Body of pancreas (tissue), 4 donors: ENCODE measurements around the gene TMEM135. TPM values are rescaled to one million over a fixed set of nuclear protein-coding genes. Genes with fewer than 3 reads are reported as not detected.

Experiments
- ATAC-seq: fragments of 150-250 bp; one replicate; pipeline ENCODE4 v1.9.1; 2016
- DNase-seq, 4 donors: peaks; one replicate each; pipeline ENCODE4 v3.0.0-alpha.2; 2019
- H3K27ac ChIP-seq, 4 donors: fragments of 200-600 bp; sonication (generic); 1 replicate in 3 of 4; 2 replicates in 1 of 4; pipeline versions ENCODE4 v1.5.1 to v1.6.1; 2016 to 2019; ENCODE audit warnings: mild to moderate bottlenecking in 1 of 4, mixed read lengths in 1 of 4, moderate library complexity in 1 of 4
- H3K27me3 ChIP-seq, 2 donors: fragments of 200-600 bp; sonication (generic); one replicate each; pipeline ENCODE4 v1.6.0; 2016; ENCODE audit warnings: mild to moderate bottlenecking in 1 of 2
- H3K36me3 ChIP-seq, 2 donors: fragments of 200-600 bp; sonication (generic); replicated peaks in 1 of 2; 2 replicates each; pipeline ENCODE4 v1.5.1; 2016; ENCODE audit warnings: low read depth in 2 of 2; ENCODE audit not compliant: insufficient read depth in 1 of 2
- H3K4me1 ChIP-seq: fragments of 200-600 bp; sonication (generic); one replicate; pipeline ENCODE4 v1.6.0; 2016
- H3K4me3 ChIP-seq, 2 donors: fragments of 200-600 bp; sonication (generic); 1 replicate in 1 of 2; 2 replicates in 1 of 2; pipeline ENCODE4 v1.5.1; 2016 to 2019
- H3K9me3 ChIP-seq, 3 donors: fragments of 200-600 bp; sonication (generic); 1 replicate in 2 of 3; 2 replicates in 1 of 3; pipeline ENCODE4 v1.5.1; 2016
- POLR2A ChIP-seq, 3 donors: fragments of 450-650 bp; IDR thresholded peaks; one replicate each; pipeline ENCODE4 v1.6.1; 2016; ENCODE audit warnings: antibody characterized with exemption in 3 of 3, mild to moderate bottlenecking in 2 of 3
- WGBS, 2 donors: methylation state at CpG; one replicate each; pipeline ENCODE4 v1.1.5; 2017; 5-methylcytosine and 5-hydroxymethylcytosine counted together
- intact Hi-C: fragments of 100-400 bp; cut with DNase I; formaldehyde crosslinking; loops from one replicate; pipeline ENCODE4 v1.15.1; 2023
- total RNA-seq, 2 donors: library from RNA; depleted of rRNA; stranded (reverse); fragments of >200 nt; gene quantifications; one replicate each; pipeline ENCODE4 v1.1.0, GENCODE V29; 2016
- TF ChIP-seq, protein P1 (sequence below), 7 experiments: fragments of 450-650 bp in 4 of 7; fragments of 200-600 bp in 3 of 7; sonication (generic) in 3 of 7; IDR thresholded peaks; one replicate each; pipeline ENCODE4 v1.5.1; 2016 to 2019; ENCODE audit warnings: antibody characterized with exemption in 7 of 7

Gene TMEM135
- total RNA-seq, 2 donors from 2014 or later = 11.2 to 20.1 TPM

GRCh38 chr11:87259736-87260135 is 222.0 kb downstream of the TMEM135 start:
- no peaks in the 10 kb centered on the region for H3K9me3 ChIP-seq

DNA sequence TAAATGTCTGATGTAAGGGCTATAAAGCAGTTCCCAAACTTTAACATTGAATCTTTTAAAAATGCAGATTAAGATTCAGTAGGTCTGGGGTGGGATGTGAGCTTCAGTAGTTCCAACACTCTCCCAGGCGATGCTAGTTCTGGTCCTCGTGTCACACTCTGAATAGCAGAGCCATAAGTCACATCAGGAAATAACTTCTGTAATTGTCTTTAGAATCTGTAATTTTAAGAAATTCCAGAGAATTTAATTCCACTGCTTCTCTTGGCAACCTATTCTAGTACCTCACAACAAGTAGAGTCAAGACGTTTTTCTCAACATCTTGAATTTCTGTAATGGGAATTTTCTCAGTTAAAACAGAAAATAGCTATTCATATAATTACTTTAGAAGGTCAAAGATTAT is 223.1 kb downstream of the TMEM135 start:
- H3K36me3 ChIP-seq = no peaks in the 10 kb centered on the region
- H3K4me1 ChIP-seq = no peaks in the 10 kb centered on the region
- intact Hi-C loops = no loop called here
- DNase-seq = no peak
- H3K4me3 ChIP-seq = no peak overlapping the region
- no peaks in the 10 kb centered on the region for H3K27me3 ChIP-seq
- 65% methylated on average over 3 of the region's 3 CpGs for WGBS, 2 donors
- TF ChIP-seq POLR2A (IDR thresholded peaks at IDR 0.05) = no peak
- TF ChIP-seq, protein P1, sequence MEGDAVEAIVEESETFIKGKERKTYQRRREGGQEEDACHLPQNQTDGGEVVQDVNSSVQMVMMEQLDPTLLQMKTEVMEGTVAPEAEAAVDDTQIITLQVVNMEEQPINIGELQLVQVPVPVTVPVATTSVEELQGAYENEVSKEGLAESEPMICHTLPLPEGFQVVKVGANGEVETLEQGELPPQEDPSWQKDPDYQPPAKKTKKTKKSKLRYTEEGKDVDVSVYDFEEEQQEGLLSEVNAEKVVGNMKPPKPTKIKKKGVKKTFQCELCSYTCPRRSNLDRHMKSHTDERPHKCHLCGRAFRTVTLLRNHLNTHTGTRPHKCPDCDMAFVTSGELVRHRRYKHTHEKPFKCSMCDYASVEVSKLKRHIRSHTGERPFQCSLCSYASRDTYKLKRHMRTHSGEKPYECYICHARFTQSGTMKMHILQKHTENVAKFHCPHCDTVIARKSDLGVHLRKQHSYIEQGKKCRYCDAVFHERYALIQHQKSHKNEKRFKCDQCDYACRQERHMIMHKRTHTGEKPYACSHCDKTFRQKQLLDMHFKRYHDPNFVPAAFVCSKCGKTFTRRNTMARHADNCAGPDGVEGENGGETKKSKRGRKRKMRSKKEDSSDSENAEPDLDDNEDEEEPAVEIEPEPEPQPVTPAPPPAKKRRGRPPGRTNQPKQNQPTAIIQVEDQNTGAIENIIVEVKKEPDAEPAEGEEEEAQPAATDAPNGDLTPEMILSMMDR (IDR thresholded peaks at IDR 0.05) = no peak
- H3K27ac ChIP-seq = no peak overlapping the region
- no peak for ATAC-seq
- H3K9me3 ChIP-seq = no peaks in the 10 kb centered on the region

More at GRCh38 chr11:87259736-87260135, 222.0 kb downstream of the TMEM135 start:
- TF ChIP-seq, protein P1 (IDR thresholded peaks at IDR 0.05) = no peak
- no peak for TF ChIP-seq POLR2A (IDR thresholded peaks at IDR 0.05)
- ATAC-seq = no peak
- intact Hi-C loops = no loop called here
- 46 to 83% methylated on average over 1 of the region's 1 CpG for WGBS, 2 donors
- DNase-seq = no peak
- Histone ChIP-seq H3K4me3 (no peak overlapping the region), H3K27me3 (no peaks in the 10 kb centered on the region), H3K36me3 (no peaks in the 10 kb centered on the region), H3K27ac (no peak overlapping the region), H3K4me1 (no peaks in the 10 kb centered on the region)

- no peak overlapping the region for H3K27ac ChIP-seq
- intact Hi-C loops = no loop called here
- no peaks in the 10 kb centered on the region for H3K9me3 ChIP-seq
- no peak overlapping the region for H3K4me3 ChIP-seq
- 26 to 67% methylated on average over 2 of the region's 2 CpGs for WGBS, 2 donors
- no peak for TF ChIP-seq POLR2A (IDR thresholded peaks at IDR 0.05)
- TF ChIP-seq, protein P1 (IDR thresholded peaks at IDR 0.05) = no peak
- ATAC-seq = no peak
- H3K27me3 ChIP-seq = peaks cover 0 to 4% of the 10 kb centered on the region in 2 donors
- H3K36me3 ChIP-seq = no peaks in the 10 kb centered on the region
- no peaks in the 10 kb centered on the region for H3K4me1 ChIP-seq
- DNase-seq = no peak
Observed at GRCh38 chr11:87263264-87263838, 225.6 kb downstream of the TMEM135 start.

DNA sequence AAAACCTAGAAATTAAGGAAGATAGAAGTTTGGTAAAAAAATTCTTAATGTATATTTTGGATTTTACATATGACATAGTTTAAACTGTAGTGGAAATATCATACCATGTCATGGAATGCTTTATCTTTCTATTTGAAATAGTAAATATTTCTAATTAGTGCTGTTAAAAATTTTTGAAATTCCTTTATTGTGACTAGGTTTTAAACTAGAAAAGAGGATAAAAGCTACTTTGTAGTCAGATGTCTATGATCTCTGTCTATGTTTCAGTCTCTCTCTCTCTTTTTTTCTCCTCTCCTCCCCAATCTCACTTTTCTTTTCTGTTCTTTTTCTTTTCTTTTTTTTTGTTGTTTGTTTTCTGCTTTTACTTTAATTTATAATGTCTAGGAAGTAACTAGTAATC is 226.2 kb downstream of the TMEM135 start:
- intact Hi-C loops = no loop called here
- DNase-seq (no peak), ATAC-seq (no peak)
- Histone ChIP-seq H3K4me3 (no peak overlapping the region), H3K27ac (no peak overlapping the region), H3K36me3 (no peaks in the 10 kb centered on the region), H3K4me1 (no peaks in the 10 kb centered on the region), H3K9me3 (no peaks in the 10 kb centered on the region), H3K27me3 (peaks cover 0 to 4% of the 10 kb centered on the region in 2 donors)
- no peak for TF ChIP-seq POLR2A (IDR thresholded peaks at IDR 0.05)
- TF ChIP-seq, protein P1 (IDR thresholded peaks at IDR 0.05) = no peak

DNA sequence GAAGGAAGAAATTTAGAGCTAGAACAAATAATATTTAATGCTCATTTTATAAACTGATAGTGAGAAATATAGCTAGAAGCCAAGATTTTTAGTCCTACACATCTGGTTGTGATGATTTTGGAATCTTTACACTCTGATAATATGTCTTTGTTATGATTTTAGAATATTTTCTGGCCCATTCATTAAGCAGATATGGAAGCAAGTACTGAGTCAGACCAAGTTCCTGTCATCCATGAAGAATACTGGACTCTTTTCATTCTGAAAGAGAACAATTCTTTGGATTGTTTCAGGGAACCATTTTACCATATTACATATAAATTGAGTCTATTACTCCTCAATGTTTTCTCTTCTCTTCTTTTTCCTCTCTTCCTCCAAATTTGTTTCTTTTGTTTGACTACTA is 227.4 kb downstream of the TMEM135 start:
- H3K4me3 ChIP-seq = no peak overlapping the region
- no peaks in the 10 kb centered on the region for H3K9me3 ChIP-seq
- intact Hi-C loops = no loop called here
- no peak for ATAC-seq
- TF ChIP-seq, protein P1 (IDR thresholded peaks at IDR 0.05) = no peak
- no peak for TF ChIP-seq POLR2A (IDR thresholded peaks at IDR 0.05)
- no peaks in the 10 kb centered on the region for H3K4me1 ChIP-seq
- no peaks in the 10 kb centered on the region for H3K36me3 ChIP-seq
- no peak overlapping the region for H3K27ac ChIP-seq
- H3K27me3 ChIP-seq = peaks cover 0 to 4% of the 10 kb centered on the region in 2 donors
- DNase-seq = no peak
